H1 (cell line): ENCODE results near the gene CEP57. TPM values are rescaled to one million over a fixed set of nuclear protein-coding genes. Genes with fewer than 3 reads are reported as not detected.

ENCODE experiments used
- RBBP5 ChIP-seq: IDR thresholded peaks from 2 replicates; pipeline ENCODE4 v1.7.1; 2012; ENCODE audit warnings: low read depth, mild to moderate bottlenecking, inconsistent platforms, low read length, moderate library complexity, borderline replicate concordance
- RNF2 ChIP-seq: fragments of 200-900, 300-1000 bp; sonication (generic); IDR thresholded peaks from 2 replicates; pipeline ENCODE4 v1.7.1; 2016; ENCODE audit warnings: borderline replicate concordance, low read depth, mild to moderate bottlenecking, antibody characterized with exemption, low read length; ENCODE audit not compliant: poor library complexity, severe bottlenecking; ENCODE audit errors: missing control alignments
- SP4 ChIP-seq: IDR thresholded peaks from 2 replicates; pipeline ENCODE4 v1.6.1; 2012; ENCODE audit warnings: low read length, inconsistent platforms
- polyA plus RNA-seq, 7 experiments: library from polyadenylated mRNA; depleted of rRNA in 3 of 7; stranded (reverse) in 5 of 7; unstranded in 2 of 7; fragments of >200 nt in 5 of 7; fragments of 200-250 nt in 2 of 7; gene quantifications; 1 replicate in 5 of 7; 2 replicates in 1 of 7; 4 replicates in 1 of 7; pipeline versions ENCODE4 v1.2.1 to v1.2.3, GENCODE V29; 2011 to 2013; ENCODE audit warnings: missing spikeins in 2 of 7, mixed read lengths in 2 of 7
- total RNA-seq: library from RNA; stranded (reverse); fragmentation: NEBNext Ultra II Directional; extraction: Animal tissue kit (Norgen Biotek cat#: 25700); gene quantifications from 2 replicates; pipeline ENCODE4 v1.2.1, GENCODE V29; 2021
- TF ChIP-seq, protein P1 (sequence below), 3 experiments: IDR thresholded peaks; 1 replicate in 2 of 3; 2 replicates in 1 of 3; pipeline versions ENCODE4 v1.5.1 to v1.6.1; 2011; ENCODE audit warnings: low read length in 3 of 3, mild to moderate bottlenecking in 3 of 3, inconsistent platforms in 2 of 3, low read depth in 1 of 3, moderate library complexity in 1 of 3; ENCODE audit not compliant: insufficient read depth in 1 of 3; ENCODE audit errors: control extremely low read depth in 1 of 3

The CEP57 gene
- total and polyA plus RNA-seq, 2 of the 8 experiments (the other 6 are each of a cell fraction or from before 2014, with no cell fraction given), result 26.3 to 72.7 TPM

DNA sequence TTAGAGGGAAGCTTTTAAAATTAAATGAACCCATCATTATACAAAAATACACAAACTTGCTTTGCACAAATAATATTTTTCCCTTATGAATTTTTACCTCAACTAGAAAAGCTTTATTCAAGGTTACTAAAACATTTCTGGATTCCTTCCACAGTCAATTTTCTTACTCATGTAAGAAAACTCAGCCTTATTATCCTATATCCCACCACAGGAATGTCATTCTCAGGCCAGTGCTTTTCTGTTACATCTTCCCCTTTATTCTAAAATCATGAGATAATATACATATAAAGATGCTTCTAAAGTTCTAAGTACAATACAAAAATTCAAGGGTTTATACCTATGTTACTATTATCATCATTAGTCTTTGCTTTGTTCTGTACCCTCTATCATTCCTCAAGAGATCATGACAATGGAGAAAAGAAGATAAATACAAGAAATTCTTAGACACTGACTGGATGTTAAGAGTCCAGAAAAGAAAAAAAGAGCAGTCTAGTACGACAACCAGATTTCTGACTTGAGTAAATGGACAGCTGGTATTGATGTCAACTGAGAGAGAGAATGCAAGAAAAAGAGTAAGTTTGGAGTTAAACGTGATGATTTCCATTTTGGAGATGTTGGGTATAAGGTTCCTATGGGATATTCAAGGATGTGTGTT, 73.3 kb downstream of the CEP57 start (continued):
- TF ChIP-seq, protein P1, sequence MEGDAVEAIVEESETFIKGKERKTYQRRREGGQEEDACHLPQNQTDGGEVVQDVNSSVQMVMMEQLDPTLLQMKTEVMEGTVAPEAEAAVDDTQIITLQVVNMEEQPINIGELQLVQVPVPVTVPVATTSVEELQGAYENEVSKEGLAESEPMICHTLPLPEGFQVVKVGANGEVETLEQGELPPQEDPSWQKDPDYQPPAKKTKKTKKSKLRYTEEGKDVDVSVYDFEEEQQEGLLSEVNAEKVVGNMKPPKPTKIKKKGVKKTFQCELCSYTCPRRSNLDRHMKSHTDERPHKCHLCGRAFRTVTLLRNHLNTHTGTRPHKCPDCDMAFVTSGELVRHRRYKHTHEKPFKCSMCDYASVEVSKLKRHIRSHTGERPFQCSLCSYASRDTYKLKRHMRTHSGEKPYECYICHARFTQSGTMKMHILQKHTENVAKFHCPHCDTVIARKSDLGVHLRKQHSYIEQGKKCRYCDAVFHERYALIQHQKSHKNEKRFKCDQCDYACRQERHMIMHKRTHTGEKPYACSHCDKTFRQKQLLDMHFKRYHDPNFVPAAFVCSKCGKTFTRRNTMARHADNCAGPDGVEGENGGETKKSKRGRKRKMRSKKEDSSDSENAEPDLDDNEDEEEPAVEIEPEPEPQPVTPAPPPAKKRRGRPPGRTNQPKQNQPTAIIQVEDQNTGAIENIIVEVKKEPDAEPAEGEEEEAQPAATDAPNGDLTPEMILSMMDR (IDR thresholded peaks at IDR 0.05; ENCODE audit: control extremely low read depth in 1 of 3, insufficient read depth in 1 of 3, low read depth in 1 of 3, low read length in 3 of 3), result no peak
- TF ChIP-seq RBBP5 (no peak), RNF2 (no peak), SP4 (no peak)
